ENCODE results near the gene COL23A1. TPM values are rescaled to one million over a fixed set of nuclear protein-coding genes. Genes with fewer than 3 reads are reported as not detected.
"Not testable (repeated sequence)": the region's sequence is repeated elsewhere in the genome, so short reads cannot be mapped to it uniquely, and the experiment has no call there.

Gene COL23A1
- total RNA-seq, 1 experiment from 2014 or later, result 0.18 TPM

GRCh38 chr5:178487911-178488600, 102.1 kb downstream of the COL23A1 start:
- POLR2A ChIA-PET, result no interaction called here
- H3K27ac Mint-ChIP-seq (ENCODE audit: unreplicated experiment), result no peak overlapping the region

GRCh38 chr5:178486878-178487512, 103.2 kb downstream of the COL23A1 start:
- H3K27ac Mint-ChIP-seq (ENCODE audit: unreplicated experiment); H3K36me3 ChIP-seq (ENCODE audit: control insufficient read depth, insufficient read depth, low read length); H3K27me3 ChIP-seq (replicated peaks; ENCODE audit: control insufficient read depth, insufficient read depth, low read length); DNase-seq; H3K4me1 ChIP-seq; CTCF ChIA-PET; BruUV-seq (replicated peaks); H3K4me3 Mint-ChIP-seq (ENCODE audit: unreplicated experiment); H3K4me1 Mint-ChIP-seq (ENCODE audit: low read depth, unreplicated experiment); H3K27me3 Mint-ChIP-seq (ENCODE audit: insufficient read depth, unreplicated experiment); intact Hi-C loops (cut with micrococcal nuclease; ENCODE audit: unreplicated experiment); H3K36me3 Mint-ChIP-seq (ENCODE audit: insufficient read depth, unreplicated experiment); H3K4me3 ChIP-seq (ENCODE audit: low read depth, low read length); POLR2A ChIA-PET: not testable (repeated sequence)
- H3K9me3 Mint-ChIP-seq (ENCODE audit: unreplicated experiment), result peaks cover 14% of the 10 kb centered on the region
- peaks cover 10% of the 10 kb centered on the region; the same call in 1 of the 2 replicates for H3K9me3 ChIP-seq

More at GRCh38 chr5:178487911-178488600, 102.1 kb downstream of the COL23A1 start:
- DNase-seq, result no peak
- no peak for TF ChIP-seq CTCF (IDR thresholded peaks at IDR 0.05; ENCODE audit: insufficient read depth in 1 of 2, low read depth in 1 of 2, low read length in 1 of 2, severe bottlenecking in 1 of 2, unreplicated experiment in 1 of 2)
- BruUV-seq (replicated peaks), result no TSS peak
- Mint-ChIP-seq H3K4me1 (ENCODE audit: low read depth, unreplicated experiment) (no peaks in the 10 kb centered on the region), H3K9me3 (ENCODE audit: unreplicated experiment) (peaks cover 14% of the 10 kb centered on the region), H3K4me3 (ENCODE audit: unreplicated experiment) (no peak overlapping the region), H3K36me3 (ENCODE audit: insufficient read depth, unreplicated experiment) (no peaks in the 10 kb centered on the region), H3K27me3 (ENCODE audit: insufficient read depth, unreplicated experiment) (peaks cover 2% of the 10 kb centered on the region)
- Histone ChIP-seq H3K27me3 (replicated peaks; ENCODE audit: control insufficient read depth, insufficient read depth, low read length) (no peaks in the 10 kb centered on the region), H3K9me3 (peaks cover 10% of the 10 kb centered on the region; the same call in 1 of the 2 replicates), H3K36me3 (ENCODE audit: control insufficient read depth, insufficient read depth, low read length) (no peaks in the 10 kb centered on the region), H3K4me1 (no peaks in the 10 kb centered on the region), H3K4me3 (ENCODE audit: low read depth, low read length) (no peak overlapping the region)
- intact Hi-C loops (cut with micrococcal nuclease; ENCODE audit: unreplicated experiment), result no loop called here
- CTCF ChIA-PET, result no interaction called here

- H3K4me3 ChIP-seq (ENCODE audit: low read depth, low read length), result no peak overlapping the region
- ChIA-PET CTCF (no interaction called here), POLR2A (no interaction called here)
- no peaks in the 10 kb centered on the region for H3K36me3 Mint-ChIP-seq (ENCODE audit: insufficient read depth, unreplicated experiment)
- no peaks in the 10 kb centered on the region for H3K4me1 ChIP-seq
- peaks cover 10% of the 10 kb centered on the region; the same call in 1 of the 2 replicates for H3K9me3 ChIP-seq
- no peaks in the 10 kb centered on the region for H3K27me3 ChIP-seq (replicated peaks; ENCODE audit: control insufficient read depth, insufficient read depth, low read length)
- H3K9me3 Mint-ChIP-seq (ENCODE audit: unreplicated experiment), result peaks cover 14% of the 10 kb centered on the region
- no peak for DNase-seq
- TF ChIP-seq CTCF (IDR thresholded peaks at IDR 0.05; ENCODE audit: insufficient read depth in 1 of 2, low read depth in 1 of 2, low read length in 1 of 2, severe bottlenecking in 1 of 2, unreplicated experiment in 1 of 2), result no peak
- H3K27me3 Mint-ChIP-seq (ENCODE audit: insufficient read depth, unreplicated experiment), result peaks cover 2% of the 10 kb centered on the region
- no TSS peak for BruUV-seq (replicated peaks)
- intact Hi-C loops (cut with micrococcal nuclease; ENCODE audit: unreplicated experiment), result no loop called here
- H3K4me3 Mint-ChIP-seq (ENCODE audit: unreplicated experiment), result no peak overlapping the region
- H3K4me1 Mint-ChIP-seq (ENCODE audit: low read depth, unreplicated experiment), result no peaks in the 10 kb centered on the region
- no peak overlapping the region for H3K27ac Mint-ChIP-seq (ENCODE audit: unreplicated experiment)
- no peaks in the 10 kb centered on the region for H3K36me3 ChIP-seq (ENCODE audit: control insufficient read depth, insufficient read depth, low read length)
These were observed 104.0 kb downstream of the COL23A1 start for GRCh38 chr5:178486239-178486641.

Measured in Caco-2 (cell line).